ENCODE data around the gene DIS3L2.

GRCh38 chr2:232281858-232282507 lies 320.5 kb downstream of the DIS3L2 start:
- TF ChIP-seq TEAD4 (CRISPR knock-in tag; IDR thresholded peaks at IDR 0.05) (no peak), HMGA2 (CRISPR knock-in tag; IDR thresholded peaks at IDR 0.05) (no peak)
- TF ChIP-seq, protein P1, sequence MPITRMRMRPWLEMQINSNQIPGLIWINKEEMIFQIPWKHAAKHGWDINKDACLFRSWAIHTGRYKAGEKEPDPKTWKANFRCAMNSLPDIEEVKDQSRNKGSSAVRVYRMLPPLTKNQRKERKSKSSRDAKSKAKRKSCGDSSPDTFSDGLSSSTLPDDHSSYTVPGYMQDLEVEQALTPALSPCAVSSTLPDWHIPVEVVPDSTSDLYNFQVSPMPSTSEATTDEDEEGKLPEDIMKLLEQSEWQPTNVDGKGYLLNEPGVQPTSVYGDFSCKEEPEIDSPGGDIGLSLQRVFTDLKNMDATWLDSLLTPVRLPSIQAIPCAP (CRISPR knock-in tag; IDR thresholded peaks at IDR 0.05): no peak
- TF ChIP-seq, protein P2, sequence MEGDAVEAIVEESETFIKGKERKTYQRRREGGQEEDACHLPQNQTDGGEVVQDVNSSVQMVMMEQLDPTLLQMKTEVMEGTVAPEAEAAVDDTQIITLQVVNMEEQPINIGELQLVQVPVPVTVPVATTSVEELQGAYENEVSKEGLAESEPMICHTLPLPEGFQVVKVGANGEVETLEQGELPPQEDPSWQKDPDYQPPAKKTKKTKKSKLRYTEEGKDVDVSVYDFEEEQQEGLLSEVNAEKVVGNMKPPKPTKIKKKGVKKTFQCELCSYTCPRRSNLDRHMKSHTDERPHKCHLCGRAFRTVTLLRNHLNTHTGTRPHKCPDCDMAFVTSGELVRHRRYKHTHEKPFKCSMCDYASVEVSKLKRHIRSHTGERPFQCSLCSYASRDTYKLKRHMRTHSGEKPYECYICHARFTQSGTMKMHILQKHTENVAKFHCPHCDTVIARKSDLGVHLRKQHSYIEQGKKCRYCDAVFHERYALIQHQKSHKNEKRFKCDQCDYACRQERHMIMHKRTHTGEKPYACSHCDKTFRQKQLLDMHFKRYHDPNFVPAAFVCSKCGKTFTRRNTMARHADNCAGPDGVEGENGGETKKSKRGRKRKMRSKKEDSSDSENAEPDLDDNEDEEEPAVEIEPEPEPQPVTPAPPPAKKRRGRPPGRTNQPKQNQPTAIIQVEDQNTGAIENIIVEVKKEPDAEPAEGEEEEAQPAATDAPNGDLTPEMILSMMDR (IDR thresholded peaks at IDR 0.05): no peak

Data from WTC11 (cell line).